ENCODE measurements around the gene ITFG2. TPM values are rescaled to one million over a fixed set of nuclear protein-coding genes. Genes with fewer than 3 reads are reported as not detected.

ITFG2 gene
- total and polyA plus RNA-seq, 9 of the 15 experiments (the other 6 are each of a cell fraction or from before 2014, with no cell fraction given): 15.0 to 22.8 (median 19.4) TPM

- no TSS peak for BruUV-seq (replicated peaks)
- Histone ChIP-seq H4K20me1 (replicated peaks; ENCODE audit: control insufficient read depth, insufficient read depth, low read length) (no peaks in the 10 kb centered on the region), H3K4me1 (replicated peaks in 1 of 2; ENCODE audit: control insufficient read depth in 2 of 2, insufficient read depth in 2 of 2, low read length in 2 of 2) (peaks cover 0 to 4% of the 10 kb centered on the region in 2 experiments; a peak in 1 of 5 replicates), H3K9me1 (ENCODE audit: control insufficient read depth, insufficient read depth, low read length) (no peaks in the 10 kb centered on the region), H2AFZ (ENCODE audit: low read depth, low read length) (no peak overlapping the region), H3K9me3 (replicated peaks; ENCODE audit: control insufficient read depth, insufficient read depth, low read depth, low read length) (no peaks in the 10 kb centered on the region), H3K27ac (ENCODE audit: extremely low read depth, low read depth, low read length) (no peak overlapping the region), H3K27me3 (ENCODE audit: control insufficient read depth in 2 of 2, insufficient read depth in 2 of 2, low read length in 2 of 2) (no peaks in the 10 kb centered on the region), H3K9ac (ENCODE audit: insufficient read depth in 1 of 2, low read depth in 2 of 2, low read length in 2 of 2) (no peak overlapping the region), H3K36me3 (ENCODE audit: control insufficient read depth, insufficient read depth, low read length) (peaks cover 27% of the 10 kb centered on the region; the same call in 1 of the 3 replicates), H3K79me2 (ENCODE audit: control insufficient read depth, insufficient read depth, low read length) (no peaks in the 10 kb centered on the region), H3K4me3 (no peak overlapping the region), H3K4me2 (ENCODE audit: insufficient read depth, low read length) (no peak overlapping the region)
- WGBS (ENCODE audit: insufficient coverage, low coverage, missing lambda C conversion rate): 51% methylated on average over 2 of the region's 3 CpGs
- DNase-seq (ENCODE audit: extremely low read depth in 1 of 4, low spot score in 3 of 4) (no peak), ATAC-seq (no peak), FAIRE-seq (no peak)
- ChIA-PET CTCF (ENCODE audit: low intra/inter-chr PET ratio) (no interaction called here), POLR2A (interaction anchor here (0.5 kb wide), 1 partner anchor 349 kb away, joined by 3 read pairs; no protein-coding TSS in a partner anchor)
- no peak for TF ChIP-seq STAT5B (CRISPR knock-in tag; IDR thresholded peaks at IDR 0.05)
- TF ChIP-seq PKNOX1 (IDR thresholded peaks at IDR 0.05): peak; percentile 73
- TF ChIP-seq PBX2 (CRISPR knock-in tag; IDR thresholded peaks at IDR 0.05; ENCODE audit: low read depth): peak; percentile 27; the same call in 1 of the 2 replicates
- TF ChIP-seq PBX2 (tag; conservative IDR thresholded peaks at IDR 0.05; ENCODE audit: low read depth): no peak
- no peak for TF ChIP-seq MTA3 (IDR thresholded peaks at IDR 0.05; ENCODE audit: borderline replicate concordance)
- TF ChIP-seq ETS2 (tag; IDR thresholded peaks at IDR 0.05; ENCODE audit: borderline replicate concordance, poor library complexity, severe bottlenecking): no peak
- no peak for TF ChIP-seq EHMT2 (IDR thresholded peaks at IDR 0.05)
- intact Hi-C loops (cut with micrococcal nuclease): no loop called here
- in situ Hi-C loops (cut with MboI): no loop called here
Observed at GRCh38 chr12:2856051-2856450, 43.6 kb downstream of the ITFG2 start.

All from K562 (cell line).